Transverse colon (tissue), 4 donors: Measurements from ENCODE around the gene BMPR1B. TPM values are rescaled to one million over a fixed set of nuclear protein-coding genes. Genes with fewer than 3 reads are reported as not detected.

Experiments used
- DNase-seq: peaks from one replicate; pipeline ENCODE4 v3.0.0-alpha.2; 2019
- H3K27ac ChIP-seq, 4 donors: fragments of 200-600 bp; sonication (generic); 2 replicates each; pipeline ENCODE4 v1.5.1; 2016 to 2018; ENCODE audit warnings: inconsistent platforms in 4 of 4
- H3K27me3 ChIP-seq: fragments of 200-600 bp; sonication (generic); 2 replicates; pipeline ENCODE4 v1.5.1; 2017; ENCODE audit warnings: inconsistent platforms
- H3K36me3 ChIP-seq, 4 donors: fragments of 200-600 bp; sonication (generic); 2 replicates each; pipeline ENCODE4 v1.5.1; 2017 to 2019; ENCODE audit warnings: inconsistent platforms in 4 of 4
- H3K4me1 ChIP-seq, 4 donors: fragments of 200-600 bp; sonication (generic); 2 replicates each; pipeline ENCODE4 v1.5.1; 2017 to 2020; ENCODE audit warnings: inconsistent platforms in 4 of 4
- H3K4me3 ChIP-seq, 4 donors: fragments of 200-600 bp; sonication (generic); 1 replicate in 1 of 4; 2 replicates in 3 of 4; pipeline versions ENCODE4 v1.5.1 to v1.6.1; 2017 to 2019; ENCODE audit warnings: inconsistent platforms in 4 of 4
- H3K9me3 ChIP-seq, 2 donors: fragments of 200-600 bp; sonication (generic); 2 replicates each; pipeline ENCODE4 v1.5.1; 2017 to 2019; ENCODE audit warnings: inconsistent platforms in 2 of 2
- CTCF ChIP-seq, 5 experiments: fragments of 200-600 bp in 3 of 5; fragments of 450-650 bp in 2 of 5; sonication (generic) in 3 of 5; IDR thresholded peaks; 1 replicate in 2 of 5; 2 replicates in 3 of 5; pipeline ENCODE4 v1.5.1; 2016 to 2017; ENCODE audit warnings: antibody characterized with exemption in 5 of 5, inconsistent platforms in 3 of 5, mild to moderate bottlenecking in 2 of 5, moderate library complexity in 1 of 5
- EP300 ChIP-seq: sonication (generic); formaldehyde crosslinking; IDR thresholded peaks from one replicate; pipeline ENCODE4 v1.6.1; 2017; ENCODE audit warnings: antibody characterized with exemption, low read depth
- POLR2A ChIP-seq: fragments of 450-650 bp; IDR thresholded peaks from one replicate; pipeline ENCODE4 v1.6.1; 2016; ENCODE audit warnings: antibody characterized with exemption, mild to moderate bottlenecking, moderate library complexity
- POLR2AphosphoS5 ChIP-seq, 3 donors: sonication (generic); formaldehyde crosslinking; IDR thresholded peaks; one replicate each; pipeline ENCODE4 v1.6.1; 2016; ENCODE audit warnings: antibody characterized with exemption in 3 of 3
- WGBS, 2 donors: methylation state at CpG; one replicate each; pipeline ENCODE4 v1.1.5; 2018; ENCODE audit warnings: low coverage in 1 of 2; 5-methylcytosine and 5-hydroxymethylcytosine counted together
- in situ Hi-C, 4 donors: fragments of 200-750 bp; cut with MboI; loops; one replicate each; pipeline versions ENCODE4 v1.15.0 to v1.15.1; 2017; ENCODE audit warnings: low sequenced_read_pairs in 3 of 4, low pct_ligation_motif_present in 1 of 4, low pct_unique_long_range_greater_than_20kb in 1 of 4
- intact Hi-C: fragments of 100-400 bp; cut with DNase I; formaldehyde crosslinking; loops from one replicate; pipeline ENCODE4 v1.15.1; 2023; ENCODE audit warnings: low total_unique reads
- total RNA-seq, 4 donors: library from RNA; depleted of rRNA; stranded (reverse); fragments of >200 nt; gene quantifications; one replicate each; pipeline ENCODE4 v1.1.0, GENCODE V29; 2016

BMPR1B gene
- total RNA-seq, 4 donors from 2014 or later: 0.64 to 3.2 (median 0.68) TPM; not detected in 1

GRCh38 chr4:94936854-94937253 is 179.1 kb downstream of the BMPR1B start:
- intact Hi-C loops (no loop called here), in situ Hi-C loops (no loop called here)
- 73 to 89% methylated on average over 4 of the region's 4 CpGs for WGBS, 2 donors
- Histone ChIP-seq H3K27me3 (no peaks in the 10 kb centered on the region), H3K27ac (no peak overlapping the region), H3K9me3 (no peaks in the 10 kb centered on the region), H3K36me3 (no peaks in the 10 kb centered on the region), H3K4me1 (no peaks in the 10 kb centered on the region), H3K4me3 (no peak overlapping the region)
- no peak for TF ChIP-seq CTCF (IDR thresholded peaks at IDR 0.05)
- TF ChIP-seq POLR2A: no peak
- TF ChIP-seq EP300: no peak
- TF ChIP-seq POLR2AphosphoS5 (IDR thresholded peaks at IDR 0.05): no peak
- DNase-seq: no peak

GRCh38 chr4:94939791-94940519 is 182.2 kb downstream of the BMPR1B start:
- no peaks in the 10 kb centered on the region for H3K4me1 ChIP-seq
- WGBS, 2 donors: 74 to 77% methylated on average over 2 of the region's 2 CpGs
- TF ChIP-seq POLR2AphosphoS5 (IDR thresholded peaks at IDR 0.05): no peak
- no peak for TF ChIP-seq EP300
- TF ChIP-seq CTCF (IDR thresholded peaks at IDR 0.05): no peak
- no peak for TF ChIP-seq POLR2A
- no peak overlapping the region for H3K27ac ChIP-seq
- no peaks in the 10 kb centered on the region for H3K27me3 ChIP-seq
- no peaks in the 10 kb centered on the region for H3K9me3 ChIP-seq
- DNase-seq: no peak
- intact Hi-C loops: loop anchor here (1.0 kb wide), 1 partner anchor 22 kb away; no protein-coding TSS in a partner anchor
- no peaks in the 10 kb centered on the region for H3K36me3 ChIP-seq
- H3K4me3 ChIP-seq: no peak overlapping the region
- in situ Hi-C loops: no loop called here

- 88 to 96% methylated on average over 5 of the region's 5 CpGs for WGBS, 2 donors
- Histone ChIP-seq H3K27me3 (no peaks in the 10 kb centered on the region), H3K27ac (no peak overlapping the region), H3K4me3 (no peak overlapping the region), H3K4me1 (no peaks in the 10 kb centered on the region), H3K36me3 (no peaks in the 10 kb centered on the region), H3K9me3 (no peaks in the 10 kb centered on the region)
- DNase-seq: no peak
- TF ChIP-seq POLR2A (no peak), EP300 (no peak), CTCF (IDR thresholded peaks at IDR 0.05) (no peak), POLR2AphosphoS5 (IDR thresholded peaks at IDR 0.05) (no peak)
- intact Hi-C loops: loop anchor here (1.0 kb wide), 1 partner anchor 22 kb away; no protein-coding TSS in a partner anchor
- in situ Hi-C loops: no loop called here
Observed at GRCh38 chr4:94940520-94940908, 182.8 kb downstream of the BMPR1B start.

GRCh38 chr4:94941706-94942105 is 184.0 kb downstream of the BMPR1B start:
- intact Hi-C loops (no loop called here), in situ Hi-C loops (no loop called here)
- 76 to 91% methylated on average over 2 to 3 of the region's 3 CpGs for WGBS, 2 donors
- no peak overlapping the region for H3K4me3 ChIP-seq
- no peaks in the 10 kb centered on the region for H3K4me1 ChIP-seq
- TF ChIP-seq CTCF (IDR thresholded peaks at IDR 0.05) (no peak), POLR2AphosphoS5 (IDR thresholded peaks at IDR 0.05) (no peak), POLR2A (no peak), EP300 (no peak)
- no peak for DNase-seq
- H3K27me3 ChIP-seq: no peaks in the 10 kb centered on the region
- H3K36me3 ChIP-seq: no peaks in the 10 kb centered on the region
- H3K27ac ChIP-seq: no peak overlapping the region
- H3K9me3 ChIP-seq: no peaks in the 10 kb centered on the region
